Hepatocyte (in vitro differentiated cells): ENCODE measurements around the gene CD81. TPM values are rescaled to one million over a fixed set of nuclear protein-coding genes. Genes with fewer than 3 reads are reported as not detected.

Source experiments
- DNase-seq: peaks from one replicate; pipeline ENCODE4 v3.0.0-alpha.2; 2016; ENCODE audit warnings: low spot score
- H2AFZ ChIP-seq: fragments of 200-600 bp; sonication (generic); 2 replicates; pipeline ENCODE4 v1.6.0; 2016; ENCODE audit warnings: antibody characterized with exemption, mild to moderate bottlenecking
- H3K27ac ChIP-seq: fragments of 200-600 bp; sonication (generic); 2 replicates; pipeline ENCODE4 v1.5.1; 2016; ENCODE audit warnings: mild to moderate bottlenecking
- H3K27me3 ChIP-seq: fragments of 200-600 bp; sonication (generic); 2 replicates; pipeline ENCODE4 v1.6.1; 2016
- H3K36me3 ChIP-seq: fragments of 200-600 bp; sonication (generic); replicated peaks from 2 replicates; pipeline ENCODE4 v1.5.1; 2016; ENCODE audit warnings: low read depth; ENCODE audit not compliant: insufficient read depth
- H3K4me1 ChIP-seq: fragments of 200-600 bp; sonication (generic); 2 replicates; pipeline ENCODE4 v1.5.1; 2016; ENCODE audit warnings: mild to moderate bottlenecking, moderate library complexity; ENCODE audit not compliant: insufficient read depth
- H3K4me2 ChIP-seq: fragments of 200-600 bp; sonication (generic); 2 replicates; pipeline ENCODE4 v1.6.0; 2016
- H3K4me3 ChIP-seq: fragments of 200-600 bp; sonication (generic); 2 replicates; pipeline ENCODE4 v1.5.1; 2016; ENCODE audit warnings: mild to moderate bottlenecking
- H3K79me2 ChIP-seq: fragments of 200-600 bp; sonication (generic); 2 replicates; pipeline ENCODE4 v1.6.0; 2017; ENCODE audit warnings: mild to moderate bottlenecking
- H3K9me2 ChIP-seq: fragments of 200-600 bp; sonication (generic); replicated peaks from 2 replicates; pipeline ENCODE4 v1.6.0; 2017; ENCODE audit warnings: mild to moderate bottlenecking; ENCODE audit not compliant: insufficient read depth
- H3K9me3 ChIP-seq: fragments of 200-600 bp; sonication (generic); 2 replicates; pipeline ENCODE4 v1.5.1; 2016; ENCODE audit warnings: low read depth, mild to moderate bottlenecking
- H4K20me1 ChIP-seq: fragments of 200-600 bp; sonication (generic); 2 replicates; pipeline ENCODE4 v1.6.0; 2016; ENCODE audit warnings: mild to moderate bottlenecking; ENCODE audit not compliant: insufficient read depth, poor library complexity, severe bottlenecking
- CTCF ChIP-seq: fragments of 200-600 bp; sonication (generic); IDR thresholded peaks from 2 replicates; pipeline ENCODE4 v1.5.1; 2016; ENCODE audit warnings: antibody characterized with exemption, mild to moderate bottlenecking; ENCODE audit not compliant: poor library complexity
- EZH2 ChIP-seq: fragments of 200-600 bp; sonication (generic); IDR thresholded peaks from 2 replicates; pipeline ENCODE4 v1.6.1; 2016; ENCODE audit warnings: antibody characterized with exemption, mild to moderate bottlenecking, borderline replicate concordance
- EZH2phosphoT487 ChIP-seq: fragments of 200-600 bp; sonication (generic); IDR thresholded peaks from one replicate; pipeline ENCODE4 v1.6.1; 2018; ENCODE audit warnings: antibody characterized with exemption, mild to moderate bottlenecking, low read depth, moderate library complexity; ENCODE audit not compliant: unreplicated experiment, severe bottlenecking
- WGBS: methylation state at CpG from one replicate; pipeline ENCODE4 v1.1.6; 2016; ENCODE audit warnings: low lambda C conversion rate; ENCODE audit errors: missing lambda C conversion rate; 5-methylcytosine and 5-hydroxymethylcytosine counted together
- polyA plus RNA-seq: library from polyadenylated mRNA; unstranded; fragments of >200 nt; fragmentation: Nextera tagmentation; extraction: Ambion mirVana; gene quantifications from 2 replicates; pipeline ENCODE4 v1.2.1, GENCODE V29; 2016
- total RNA-seq: library from RNA; depleted of rRNA; stranded (reverse); fragments of >200 nt; gene quantifications from 2 replicates; pipeline ENCODE4 v1.2.3, GENCODE V29; 2014

CD81 gene
- total and polyA plus RNA-seq, 2 experiments from 2014 or later, result 233 to 472 TPM

- Histone ChIP-seq H3K27ac (no peak overlapping the region), H4K20me1 (no peaks in the 10 kb centered on the region), H3K9me3 (no peaks in the 10 kb centered on the region), H3K79me2 (peaks cover 9% of the 10 kb centered on the region), H3K4me3 (no peak overlapping the region), H3K36me3 (no peaks in the 10 kb centered on the region), H3K9me2 (no peaks in the 10 kb centered on the region), H3K4me1 (peaks cover 30% of the 10 kb centered on the region), H3K4me2 (no peak overlapping the region), H2AFZ (no peak overlapping the region), H3K27me3 (no peaks in the 10 kb centered on the region)
- 93% methylated on average over 14 of the region's 14 CpGs for WGBS
- no peak for DNase-seq
- TF ChIP-seq EZH2phosphoT487, result no peak
- no peak for TF ChIP-seq CTCF
- TF ChIP-seq EZH2, result no peak
Observed at GRCh38 chr11:2406451-2406850, 29.3 kb downstream of the CD81 start.

- no peak overlapping the region for H2AFZ ChIP-seq
Observed at GRCh38 chr11:2406878-2407410, 29.8 kb downstream of the CD81 start.

GRCh38 chr11:2408671-2409070 lies 31.6 kb downstream of the CD81 start:
- H3K4me3 ChIP-seq, result no peak overlapping the region
- H3K4me1 ChIP-seq, result peaks cover 21% of the 10 kb centered on the region
- no peaks in the 10 kb centered on the region for H4K20me1 ChIP-seq
- no peaks in the 10 kb centered on the region for H3K36me3 ChIP-seq
- no peak overlapping the region for H3K4me2 ChIP-seq
- no peaks in the 10 kb centered on the region for H3K79me2 ChIP-seq
- peak overlapping the region; percentile 55 for H3K27ac ChIP-seq
- WGBS, result 85% methylated on average over 11 of the region's 11 CpGs
- H3K9me3 ChIP-seq, result no peaks in the 10 kb centered on the region
- no peaks in the 10 kb centered on the region for H3K27me3 ChIP-seq
- no peak for TF ChIP-seq CTCF
- TF ChIP-seq EZH2phosphoT487, result no peak
- TF ChIP-seq EZH2, result no peak
- DNase-seq, result no peak
- H3K9me2 ChIP-seq, result no peaks in the 10 kb centered on the region
- no peak overlapping the region for H2AFZ ChIP-seq

More at GRCh38 chr11:2406878-2407410, 29.8 kb downstream of the CD81 start:
- no peak overlapping the region for H3K4me2 ChIP-seq
- no peaks in the 10 kb centered on the region for H3K36me3 ChIP-seq
- H4K20me1 ChIP-seq, result no peaks in the 10 kb centered on the region
- H3K9me2 ChIP-seq, result no peaks in the 10 kb centered on the region
- H3K27me3 ChIP-seq, result no peaks in the 10 kb centered on the region
- TF ChIP-seq CTCF, result no peak
- TF ChIP-seq EZH2phosphoT487, result no peak
- no peak for TF ChIP-seq EZH2
- no peaks in the 10 kb centered on the region for H3K9me3 ChIP-seq
- H3K27ac ChIP-seq, result no peak overlapping the region
- no peak for DNase-seq
- H3K79me2 ChIP-seq, result peaks cover 4% of the 10 kb centered on the region
- peaks cover 26% of the 10 kb centered on the region for H3K4me1 ChIP-seq
- no peak overlapping the region for H3K4me3 ChIP-seq
- WGBS, result 95% methylated on average over 21 of the region's 24 CpGs

GRCh38 chr11:2409126-2409525 lies 32.0 kb downstream of the CD81 start:
- peak overlapping the region; percentile 45 for H2AFZ ChIP-seq
- no peak for DNase-seq
- H3K4me2 ChIP-seq, result no peak overlapping the region
- no peaks in the 10 kb centered on the region for H3K36me3 ChIP-seq
- no peaks in the 10 kb centered on the region for H3K79me2 ChIP-seq
- no peak for TF ChIP-seq EZH2phosphoT487
- no peak for TF ChIP-seq EZH2
- TF ChIP-seq CTCF, result no peak
- peaks cover 21% of the 10 kb centered on the region for H3K4me1 ChIP-seq
- peak overlapping the region; percentile 77 for H3K27ac ChIP-seq
- no peaks in the 10 kb centered on the region for H3K9me3 ChIP-seq
- no peaks in the 10 kb centered on the region for H3K9me2 ChIP-seq
- no peaks in the 10 kb centered on the region for H4K20me1 ChIP-seq
- no peaks in the 10 kb centered on the region for H3K27me3 ChIP-seq
- 44% methylated on average over 16 of the region's 16 CpGs for WGBS
- no peak overlapping the region for H3K4me3 ChIP-seq
